ENCODE results near the gene HVCN1.
"Not testable (repeated sequence)": the region's sequence is repeated elsewhere in the genome, so short reads cannot be mapped to it uniquely, and the experiment has no call there.

HVCN1 gene

GRCh38 chr12:110731479-110731878 is 42.6 kb upstream of the HVCN1 start:
- ChIA-PET CTCF (interaction anchor here (0.6 to 1.5 kb wide), 5 partner anchors 10 to 878 kb away, joined by 3 to 5 read pairs (median 3); no protein-coding TSS in a partner anchor), POLR2A (no interaction called here)
- H3K4me3 ChIP-seq (ENCODE audit: low read depth, low read length), result no peak overlapping the region
- DNase-seq (ENCODE audit: low read depth, low spot score), result no peak
- TF ChIP-seq CTCF (IDR thresholded peaks at IDR 0.05; ENCODE audit: insufficient read depth, low read length, missing control alignments), result no peak

- H3K4me3 ChIP-seq (ENCODE audit: low read depth, low read length), result no peak overlapping the region
- ChIA-PET CTCF (interaction anchor here (0.6 kb wide), 1 partner anchor 1224 kb away, joined by 3 read pairs; no protein-coding TSS in a partner anchor), POLR2A (no interaction called here)
- no peak for TF ChIP-seq CTCF (IDR thresholded peaks at IDR 0.05; ENCODE audit: insufficient read depth, low read length, missing control alignments)
- DNase-seq (ENCODE audit: low read depth, low spot score), result no peak
These were observed 39.7 kb upstream of the HVCN1 start for GRCh38 chr12:110728628-110729027.

- CTCF ChIA-PET, result no interaction called here
- no peak overlapping the region for H3K4me3 ChIP-seq (ENCODE audit: low read depth, low read length)
- no peak for TF ChIP-seq CTCF (IDR thresholded peaks at IDR 0.05; ENCODE audit: insufficient read depth, low read length, missing control alignments)
- POLR2A ChIA-PET, result no interaction called here
- no peak for DNase-seq (ENCODE audit: low read depth, low spot score)
These were observed 37.9 kb upstream of the HVCN1 start for GRCh38 chr12:110726708-110727369.

- H3K4me3 ChIP-seq (ENCODE audit: low read depth, low read length), result no peak overlapping the region
- DNase-seq (ENCODE audit: low read depth, low spot score), result no peak
- ChIA-PET CTCF (no interaction called here), POLR2A (no interaction called here)
- TF ChIP-seq CTCF (IDR thresholded peaks at IDR 0.05; ENCODE audit: insufficient read depth, low read length, missing control alignments), result no peak
These were observed 37.1 kb upstream of the HVCN1 start for GRCh38 chr12:110726028-110726427.

- no peak for DNase-seq (ENCODE audit: low read depth, low spot score)
- ChIA-PET CTCF (no interaction called here), POLR2A (no interaction called here)
- TF ChIP-seq CTCF (IDR thresholded peaks at IDR 0.05; ENCODE audit: insufficient read depth, low read length, missing control alignments), result no peak
- no peak overlapping the region for H3K4me3 ChIP-seq (ENCODE audit: low read depth, low read length)
These were observed 36.4 kb upstream of the HVCN1 start for GRCh38 chr12:110725267-110725666.

GRCh38 chr12:110722892-110723291 is 34.0 kb upstream of the HVCN1 start:
- CTCF ChIA-PET, result interaction anchor here (0.8 kb wide), 1 partner anchor 10 kb away, joined by 3 read pairs; no protein-coding TSS in a partner anchor
- POLR2A ChIA-PET; DNase-seq (ENCODE audit: low read depth, low spot score); H3K4me3 ChIP-seq (ENCODE audit: low read depth, low read length): not testable (repeated sequence)

- TF ChIP-seq CTCF (IDR thresholded peaks at IDR 0.05; ENCODE audit: insufficient read depth, low read length, missing control alignments), result no peak
- no peak overlapping the region for H3K4me3 ChIP-seq (ENCODE audit: low read depth, low read length)
- CTCF ChIA-PET, result no interaction called here
- POLR2A ChIA-PET, result no interaction called here
- no peak for DNase-seq (ENCODE audit: low read depth, low spot score)
These were observed 32.7 kb upstream of the HVCN1 start for GRCh38 chr12:110721570-110721969.
